ENCODE measurements around the gene PDE6B.

- TF ChIP-seq POLR2A (IDR thresholded peaks at IDR 0.05), result no peak
- TF ChIP-seq, protein P1, sequence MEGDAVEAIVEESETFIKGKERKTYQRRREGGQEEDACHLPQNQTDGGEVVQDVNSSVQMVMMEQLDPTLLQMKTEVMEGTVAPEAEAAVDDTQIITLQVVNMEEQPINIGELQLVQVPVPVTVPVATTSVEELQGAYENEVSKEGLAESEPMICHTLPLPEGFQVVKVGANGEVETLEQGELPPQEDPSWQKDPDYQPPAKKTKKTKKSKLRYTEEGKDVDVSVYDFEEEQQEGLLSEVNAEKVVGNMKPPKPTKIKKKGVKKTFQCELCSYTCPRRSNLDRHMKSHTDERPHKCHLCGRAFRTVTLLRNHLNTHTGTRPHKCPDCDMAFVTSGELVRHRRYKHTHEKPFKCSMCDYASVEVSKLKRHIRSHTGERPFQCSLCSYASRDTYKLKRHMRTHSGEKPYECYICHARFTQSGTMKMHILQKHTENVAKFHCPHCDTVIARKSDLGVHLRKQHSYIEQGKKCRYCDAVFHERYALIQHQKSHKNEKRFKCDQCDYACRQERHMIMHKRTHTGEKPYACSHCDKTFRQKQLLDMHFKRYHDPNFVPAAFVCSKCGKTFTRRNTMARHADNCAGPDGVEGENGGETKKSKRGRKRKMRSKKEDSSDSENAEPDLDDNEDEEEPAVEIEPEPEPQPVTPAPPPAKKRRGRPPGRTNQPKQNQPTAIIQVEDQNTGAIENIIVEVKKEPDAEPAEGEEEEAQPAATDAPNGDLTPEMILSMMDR (IDR thresholded peaks at IDR 0.05 in 4 of 5, conservative IDR thresholded peaks at IDR 0.05 in 1 of 5), result no peak
These were observed 38.4 kb downstream of the PDE6B start for GRCh38 chr4:663438-664428.

Data from gastrocnemius medialis (tissue), 4 donors.